Raji (cell line): ENCODE results near the gene CCDC63.

Source experiments
- POLR2A ChIP-seq: IDR thresholded peaks from 2 replicates; pipeline ENCODE4 v1.6.1; 2011; ENCODE audit warnings: low read depth, low read length, control low read depth; ENCODE audit not compliant: insufficient read depth

Gene CCDC63

GRCh38 chr12:110846615-110847566, at the start of gene CCDC63:
Gene CCDC63, plus strand, starts transcription at chr12:110846987. Its CDS starts 5,968 bp downstream, at chr12:110852955.
- TF ChIP-seq POLR2A = no peak

GRCh38 chr12:110798461-110798860, 48.3 kb upstream of the CCDC63 start:
- TF ChIP-seq POLR2A = no peak

GRCh38 chr12:110802489-110802888, 44.3 kb upstream of the CCDC63 start:
- TF ChIP-seq POLR2A = no peak

- no peak for TF ChIP-seq POLR2A
Measured at GRCh38 chr12:110804406-110804805, 42.4 kb upstream of the CCDC63 start.

- TF ChIP-seq POLR2A = no peak
Measured at GRCh38 chr12:110807640-110808039, 39.1 kb upstream of the CCDC63 start.

- no peak for TF ChIP-seq POLR2A
Measured at GRCh38 chr12:110809149-110809548, 37.6 kb upstream of the CCDC63 start.

- no peak for TF ChIP-seq POLR2A
Measured at GRCh38 chr12:110811972-110812371, 34.8 kb upstream of the CCDC63 start.

GRCh38 chr12:110813285-110813684, 33.5 kb upstream of the CCDC63 start:
- TF ChIP-seq POLR2A = no peak

- no peak for TF ChIP-seq POLR2A
Measured at GRCh38 chr12:110813756-110814155, 33.0 kb upstream of the CCDC63 start.

- TF ChIP-seq POLR2A = no peak
Measured at GRCh38 chr12:110816248-110816647, 30.5 kb upstream of the CCDC63 start.

- TF ChIP-seq POLR2A = no peak
Measured at GRCh38 chr12:110816779-110817178, 30.0 kb upstream of the CCDC63 start.

GRCh38 chr12:110818511-110818910, 28.3 kb upstream of the CCDC63 start:
- no peak for TF ChIP-seq POLR2A

- TF ChIP-seq POLR2A = no peak
Measured at GRCh38 chr12:110819150-110819549, 27.6 kb upstream of the CCDC63 start.

- TF ChIP-seq POLR2A = no peak
Measured at GRCh38 chr12:110819646-110820045, 27.1 kb upstream of the CCDC63 start.

GRCh38 chr12:110821917-110822316, 24.9 kb upstream of the CCDC63 start:
- TF ChIP-seq POLR2A = no peak

- TF ChIP-seq POLR2A = no peak
Measured at GRCh38 chr12:110822821-110823415, 23.9 kb upstream of the CCDC63 start.
